ENCODE results near the gene SCGB2A2.

SCGB2A2 gene

GRCh38 chr11:62269654-62270278 lies at the start of gene SCGB2A2:
TSS of gene SCGB2A2 (plus strand) at chr11:62270158. CDS start at chr11:62270217, 59 bp downstream.
- no peak for DNase-seq

GRCh38 chr11:62221498-62221897 lies 48.5 kb upstream of the SCGB2A2 start:
- no peak for DNase-seq

DNA sequence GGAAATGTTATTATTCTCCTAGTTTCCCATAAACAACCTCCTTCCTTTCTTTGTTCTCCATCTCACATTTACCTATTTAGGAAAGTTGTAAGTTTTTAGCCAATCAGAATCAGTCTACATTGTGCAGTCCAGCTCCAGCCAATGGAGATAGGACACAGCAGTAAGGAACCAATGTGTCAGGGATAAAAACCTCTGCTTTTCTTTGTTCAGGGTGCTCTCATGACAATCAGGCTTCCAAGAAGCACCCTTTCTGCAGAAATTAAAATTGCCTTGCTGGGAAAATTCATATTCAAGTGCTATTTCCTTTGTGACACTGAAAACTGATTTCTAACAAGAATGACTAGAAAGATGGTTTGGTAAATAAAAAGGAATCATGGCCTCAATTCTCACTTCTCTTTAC lies 46.9 kb upstream of the SCGB2A2 start:
- peak; percentile 3 for DNase-seq

DNA sequence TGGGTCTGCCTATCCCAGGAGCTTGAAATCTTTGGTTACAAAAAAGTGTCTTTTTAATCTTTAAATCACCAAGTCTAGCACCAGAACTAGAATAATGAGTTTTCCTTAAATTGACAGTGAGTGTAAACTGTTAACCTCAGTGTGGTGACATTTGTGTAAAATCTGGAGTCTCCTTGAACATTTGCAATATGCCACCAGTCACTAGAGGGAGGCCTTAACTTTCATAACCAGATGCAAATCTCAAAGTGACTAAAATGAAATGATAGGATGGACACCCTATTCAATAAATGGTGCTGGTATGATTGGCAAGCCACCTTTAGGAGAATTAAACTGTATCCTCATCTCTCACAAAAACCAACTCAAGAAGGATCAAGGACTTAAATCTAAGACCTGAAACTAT lies 36.2 kb upstream of the SCGB2A2 start:
- peak; percentile 4 for DNase-seq

- no peak for DNase-seq
Observed at GRCh38 chr11:62236187-62236586, 33.8 kb upstream of the SCGB2A2 start.

DNA sequence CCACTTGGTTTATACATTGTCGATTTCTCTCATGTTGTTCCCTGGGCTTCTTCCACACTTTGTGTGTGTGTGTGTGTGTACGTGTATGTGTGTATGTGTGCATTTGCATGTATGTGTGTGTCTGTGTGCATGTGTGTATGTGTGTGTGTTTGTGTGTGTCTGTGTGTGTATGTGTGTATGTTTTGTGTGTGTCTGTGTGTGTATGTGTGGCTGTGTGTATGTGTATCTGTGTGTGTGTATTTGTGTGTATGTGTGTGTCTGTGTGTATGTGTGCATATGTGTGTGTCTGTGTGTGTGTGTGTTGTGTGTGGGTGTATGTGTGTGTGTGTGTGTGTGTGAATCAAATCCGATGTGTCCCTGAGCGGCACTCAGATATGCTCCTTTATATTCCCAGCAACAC lies 32.5 kb upstream of the SCGB2A2 start:
- no peak for DNase-seq

DNA sequence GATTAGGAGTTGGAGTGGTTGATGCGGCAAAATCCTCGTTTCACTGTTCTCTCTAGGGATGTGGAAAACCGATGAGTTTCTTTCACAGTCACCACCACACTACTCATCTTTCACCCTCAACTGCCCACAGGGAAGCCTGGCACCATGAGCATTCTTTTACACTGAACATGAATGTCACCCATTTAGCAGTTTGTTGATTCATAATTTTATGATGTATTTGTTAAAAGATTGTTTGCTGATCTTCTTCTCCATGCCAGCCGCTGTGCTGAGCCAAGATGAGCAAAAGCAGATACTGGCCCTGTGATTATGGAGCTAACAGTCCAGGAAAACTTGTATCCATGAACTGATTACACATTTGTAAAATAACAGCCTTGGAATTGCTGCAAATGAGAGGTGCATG lies 31.8 kb upstream of the SCGB2A2 start:
- no peak for DNase-seq

- DNase-seq, result no peak
Observed at GRCh38 chr11:62241095-62241494, 28.9 kb upstream of the SCGB2A2 start.

- no peak for DNase-seq
Observed at GRCh38 chr11:62242021-62242420, 27.9 kb upstream of the SCGB2A2 start, which contains the start of gene SCGB1D2. TSS of gene SCGB1D2 (plus strand) at chr11:62242239. CDS start at chr11:62242308, 69 bp downstream.

GRCh38 chr11:62245271-62245753 lies 24.6 kb upstream of the SCGB2A2 start:
- peak; percentile 53 for DNase-seq

DNA sequence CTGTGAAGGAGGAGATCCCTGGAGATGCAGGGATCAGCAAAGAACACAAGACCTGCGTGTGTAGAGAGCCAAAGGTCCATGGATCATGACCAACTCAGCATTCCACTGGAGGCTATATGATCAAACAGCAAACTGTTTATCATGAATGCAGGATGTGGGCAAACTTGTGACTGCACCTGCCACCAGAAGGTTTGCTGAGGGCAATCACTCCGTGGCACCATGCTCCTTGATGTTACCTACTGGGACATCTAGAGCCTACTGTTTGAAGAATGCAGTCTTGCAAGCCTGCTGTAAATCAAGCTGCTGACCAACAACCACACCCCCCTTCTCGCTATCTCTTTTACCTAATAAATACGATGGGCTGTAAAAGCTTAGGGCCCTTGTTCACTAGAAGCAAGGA lies 18.3 kb upstream of the SCGB2A2 start:
- DNase-seq, result no peak

DNA sequence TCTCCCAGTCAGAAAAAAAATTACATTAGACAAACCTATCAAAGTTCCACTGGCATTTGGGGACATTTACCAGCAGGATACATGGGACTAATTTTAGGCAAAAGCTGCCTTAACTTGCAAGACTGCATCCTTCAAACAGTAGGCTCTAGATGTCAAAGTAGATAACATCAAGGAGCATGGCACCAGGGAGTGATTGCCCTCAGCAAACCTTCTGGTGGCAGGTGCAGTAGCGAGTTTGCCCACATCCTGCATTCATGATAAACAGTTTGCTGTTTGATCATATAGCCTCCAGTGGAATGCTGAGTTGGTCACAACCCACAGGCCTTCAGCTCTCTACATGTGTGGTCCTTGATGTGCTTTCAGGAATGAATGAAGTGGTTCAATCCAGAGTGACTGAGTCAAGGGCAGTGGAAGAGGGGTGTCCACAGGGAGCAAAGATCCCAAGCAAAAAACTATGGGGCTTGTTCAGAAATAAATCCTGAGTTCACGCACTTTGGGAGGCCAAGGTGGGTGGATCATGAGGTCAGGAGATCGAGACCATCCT lies 15.9 kb upstream of the SCGB2A2 start:
- no peak for DNase-seq

GRCh38 chr11:62256281-62256680 lies 13.7 kb upstream of the SCGB2A2 start:
- DNase-seq, result no peak

- DNase-seq, result no peak
Observed at GRCh38 chr11:62260261-62260953, 9.6 kb upstream of the SCGB2A2 start.

- no peak for DNase-seq
Observed at GRCh38 chr11:62264004-62264403, 6.0 kb upstream of the SCGB2A2 start.

DNA sequence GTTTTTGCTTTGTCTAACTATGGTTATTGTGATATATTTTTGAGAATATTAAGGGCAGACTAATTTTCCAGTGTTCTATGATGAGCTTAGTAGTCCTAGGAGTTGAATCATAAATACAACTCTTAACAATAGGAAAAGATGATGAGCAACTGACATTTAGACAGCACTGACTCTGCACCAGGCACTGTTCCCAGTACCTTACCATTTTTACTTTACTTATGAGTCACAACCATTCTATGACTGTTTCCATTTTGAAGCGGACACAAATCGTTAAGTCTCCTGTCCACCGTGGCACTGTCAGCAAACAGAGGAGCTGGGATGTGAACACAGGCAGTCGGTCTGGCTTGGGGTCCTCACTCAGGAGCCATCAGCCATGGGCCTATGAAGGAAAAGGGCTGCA lies 3.4 kb upstream of the SCGB2A2 start:
- no peak for DNase-seq

GRCh38 chr11:62267050-62267449 lies 2.9 kb upstream of the SCGB2A2 start:
- DNase-seq, result no peak

GRCh38 chr11:62267576-62267975 lies 2.4 kb upstream of the SCGB2A2 start:
- no peak for DNase-seq

DNA sequence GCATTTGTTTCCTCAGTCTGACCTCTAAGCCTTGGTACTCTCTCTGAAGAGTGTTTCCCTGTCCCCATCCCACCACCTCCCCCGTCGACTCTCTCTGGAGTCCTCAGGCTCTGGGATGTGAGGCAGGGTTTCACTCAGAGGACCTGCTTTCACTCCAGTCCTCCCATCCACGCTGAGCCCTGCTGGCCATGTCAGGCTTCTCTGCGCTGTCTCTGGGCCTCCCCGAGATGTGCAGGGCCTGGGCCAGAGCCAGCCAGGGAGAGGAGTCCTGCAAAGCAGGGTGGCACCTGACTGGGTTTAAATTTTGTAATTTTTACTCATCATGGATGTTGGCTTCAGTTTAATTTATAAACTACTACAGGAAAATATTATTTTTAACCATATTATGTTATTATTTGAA lies 3.3 kb downstream of the SCGB2A2 start:
- DNase-seq, result no peak

- no peak for DNase-seq
Observed at GRCh38 chr11:62273789-62274275, 3.9 kb downstream of the SCGB2A2 start.

- no peak for DNase-seq
Observed at GRCh38 chr11:62280452-62280851, 10.5 kb downstream of the SCGB2A2 start.

DNA sequence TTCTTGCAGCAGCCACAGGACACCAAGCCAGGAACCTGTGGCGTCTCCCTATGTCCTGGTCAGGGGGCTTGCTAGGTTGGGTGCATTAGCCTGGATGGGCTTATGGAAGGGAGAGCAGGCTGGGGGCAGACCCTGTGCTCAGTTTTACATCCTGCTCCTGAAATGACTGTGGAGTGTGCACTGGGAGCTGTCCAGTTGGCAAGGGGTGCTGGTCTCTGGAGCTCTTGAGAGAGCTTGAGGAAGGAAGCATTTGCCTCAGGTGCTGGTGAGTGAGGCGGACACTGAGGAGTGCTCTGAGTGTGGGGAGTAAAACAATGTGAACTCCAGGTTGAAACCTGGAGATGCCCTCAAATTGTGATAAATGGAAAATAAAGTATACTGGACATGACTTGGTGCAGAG lies 25.5 kb downstream of the SCGB2A2 start:
- DNase-seq, result peak; percentile 36

DNA sequence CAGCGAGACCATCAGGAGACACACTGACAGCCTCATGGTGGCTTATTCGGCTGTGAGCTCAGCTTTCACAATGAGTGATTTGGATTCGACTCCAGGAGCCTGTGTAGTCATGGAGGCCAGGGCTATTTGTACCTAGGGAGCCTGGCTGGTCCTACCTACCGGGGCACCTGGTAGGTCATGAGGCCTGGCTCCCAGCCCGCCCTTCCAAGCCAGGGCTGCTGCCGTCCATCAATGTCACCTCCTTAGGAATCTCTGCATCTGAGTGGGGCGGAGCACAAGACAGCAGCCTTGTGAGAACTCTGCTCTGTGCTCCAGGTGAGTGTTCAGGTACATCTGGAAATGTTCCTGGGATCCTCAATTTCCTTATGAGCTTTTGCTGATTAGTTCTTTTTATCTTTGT lies 29.0 kb downstream of the SCGB2A2 start, which contains the start of gene SCGB1D4:
Gene SCGB1D4 (minus strand): TSS at position 101 of the 400 bp plus-strand sequence. CDS start 65 bp downstream, at position 36.
- no peak for DNase-seq

GRCh38 chr11:62306227-62306626 lies 36.3 kb downstream of the SCGB2A2 start:
- no peak for DNase-seq
